ENCODE results near the gene NLRC5. TPM values are rescaled to one million over a fixed set of nuclear protein-coding genes. Genes with fewer than 3 reads are reported as not detected.

NLRC5 gene
- total RNA-seq, 4 donors from 2014 or later, result 18.0 to 139 (median 30.6) TPM

DNA sequence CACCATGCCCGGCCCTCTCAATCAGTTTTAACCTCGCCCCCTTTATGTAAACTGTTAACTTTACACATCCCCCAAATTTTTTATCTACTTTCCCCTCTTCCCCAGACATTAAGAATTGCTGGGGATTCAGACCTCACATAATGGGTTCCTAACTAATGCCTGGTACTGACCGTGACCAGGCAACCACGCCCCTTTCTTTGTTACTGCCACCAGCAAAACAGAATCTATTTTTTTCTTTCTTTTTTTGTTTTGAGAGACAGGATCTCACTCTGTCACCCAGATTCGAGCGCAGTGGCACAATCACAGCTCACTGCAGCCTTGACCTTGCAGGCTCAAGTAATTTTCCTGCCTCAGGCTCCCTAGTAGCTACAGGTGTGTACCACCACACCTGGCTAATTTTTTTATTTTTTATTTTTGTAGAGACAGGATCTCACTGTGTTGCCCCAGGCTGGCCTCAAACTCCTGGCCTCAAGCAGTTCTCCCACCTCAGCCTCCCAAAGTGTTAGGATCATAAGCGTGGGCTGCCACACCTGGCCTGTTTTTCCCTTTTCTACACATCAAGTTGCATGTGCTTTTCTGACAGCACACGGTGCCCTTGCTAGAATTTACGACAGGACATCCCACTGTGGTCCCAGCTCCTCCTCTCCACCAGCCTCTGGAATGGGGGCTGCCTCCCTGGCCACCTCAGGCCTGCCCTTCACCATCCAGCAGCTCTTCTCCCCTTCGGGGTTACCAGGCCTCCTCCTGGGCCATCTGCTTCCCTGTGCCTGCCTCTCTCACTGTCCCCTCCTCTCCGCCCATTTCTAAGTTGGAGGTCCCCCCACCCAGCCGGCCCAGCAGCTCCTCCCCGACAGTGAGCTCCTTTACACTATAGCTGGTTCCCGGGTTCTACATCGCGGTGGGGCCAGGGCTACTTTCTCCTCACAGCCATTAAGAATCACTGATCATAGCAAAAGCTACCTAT, 113.8 kb downstream of the NLRC5 start:
- TF ChIP-seq CTCF (IDR thresholded peaks at IDR 0.05; ENCODE audit: low read depth), result no peak

GRCh38 chr16:57104706-57105105, 115.3 kb downstream of the NLRC5 start:
- no peak for TF ChIP-seq CTCF (IDR thresholded peaks at IDR 0.05; ENCODE audit: low read depth)

- no peak for TF ChIP-seq CTCF (IDR thresholded peaks at IDR 0.05; ENCODE audit: low read depth)
These were observed 115.8 kb downstream of the NLRC5 start for GRCh38 chr16:57105184-57105583.

GRCh38 chr16:57106767-57107166, 117.4 kb downstream of the NLRC5 start:
- TF ChIP-seq CTCF (IDR thresholded peaks at IDR 0.05; ENCODE audit: low read depth), result no peak

DNA sequence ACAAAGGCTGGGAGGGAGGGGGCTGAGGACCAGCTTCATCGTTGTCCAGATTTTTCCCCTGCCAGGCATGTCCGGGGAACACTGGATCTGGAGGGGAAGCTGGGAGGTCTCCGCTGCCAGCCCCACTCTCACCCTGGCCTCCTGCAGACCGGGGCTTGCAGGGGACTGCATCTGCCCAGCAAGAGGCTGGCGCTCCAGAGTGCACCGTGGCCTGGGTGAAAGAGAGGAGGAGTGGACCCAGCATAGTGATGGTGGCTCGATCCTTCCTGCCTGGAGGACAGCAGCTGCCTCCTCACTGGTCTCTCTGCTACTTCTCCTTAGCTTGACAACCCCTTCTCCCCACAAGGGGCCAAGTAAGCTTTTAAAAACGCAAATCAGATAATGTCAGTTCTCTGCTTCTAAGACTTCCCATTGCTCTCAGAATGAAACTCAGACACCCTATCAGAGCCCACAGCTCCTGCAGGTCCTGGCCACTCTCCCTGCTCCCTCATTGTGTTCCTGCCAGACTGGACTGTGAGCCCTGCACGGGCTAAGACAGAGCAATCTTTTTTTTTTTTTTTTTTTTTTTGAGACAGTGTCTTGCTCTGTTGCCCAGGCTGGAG, 118.1 kb downstream of the NLRC5 start:
- no peak for TF ChIP-seq CTCF (IDR thresholded peaks at IDR 0.05; ENCODE audit: low read depth)

GRCh38 chr16:57108432-57108831, 119.1 kb downstream of the NLRC5 start:
- no peak for TF ChIP-seq CTCF (IDR thresholded peaks at IDR 0.05; ENCODE audit: low read depth)

DNA sequence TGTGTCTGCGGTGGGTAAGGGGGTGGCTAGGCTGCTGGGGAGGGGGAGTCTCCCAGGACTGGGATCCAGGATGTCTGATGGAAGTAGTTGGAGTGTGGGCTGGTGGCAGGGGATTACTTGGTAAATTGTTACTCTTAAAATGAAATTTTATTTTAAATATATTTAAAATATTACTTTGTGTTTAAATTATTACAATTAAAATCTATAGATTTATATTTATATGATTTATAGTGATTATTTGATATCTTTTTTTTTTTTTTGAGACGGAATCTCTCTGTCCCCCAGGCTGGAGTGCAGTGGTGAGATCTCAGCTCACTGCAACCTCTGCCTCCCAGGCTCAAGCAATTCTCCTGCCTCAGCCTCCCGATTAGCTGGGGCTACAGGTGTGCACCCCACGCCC, 121.6 kb downstream of the NLRC5 start:
- TF ChIP-seq CTCF (IDR thresholded peaks at IDR 0.05; ENCODE audit: low read depth), result no peak

All from subcutaneous adipose tissue (tissue), 4 donors.